Activated naive CD4-positive, alpha-beta T cell treated with anti-CD3 and anti-CD28 coated beads, Interleukin-2, amount 50 U/mL, for 24 hours (primary cell): ENCODE measurements around the gene NDUFS3.

ENCODE experiments used
- H3K27ac Mint-ChIP-seq: one replicate; pipeline ENCODE4 v1.8.0; 2021; ENCODE audit warnings: mild to moderate bottlenecking, mixed read lengths
- H3K27me3 Mint-ChIP-seq: one replicate; pipeline ENCODE4 v1.8.0; 2021; ENCODE audit warnings: mixed read lengths
- H3K36me3 Mint-ChIP-seq: one replicate; pipeline ENCODE4 v1.8.0; 2021; ENCODE audit warnings: mixed read lengths
- H3K4me1 Mint-ChIP-seq: one replicate; pipeline ENCODE4 v1.8.0; 2021; ENCODE audit warnings: mixed read lengths
- H3K4me3 Mint-ChIP-seq: one replicate; pipeline ENCODE4 v1.8.0; 2021; ENCODE audit warnings: mild to moderate bottlenecking, mixed read lengths
- H3K9me3 Mint-ChIP-seq: one replicate; pipeline ENCODE4 v1.8.0; 2021; ENCODE audit warnings: mixed read lengths

NDUFS3 gene

DNA sequence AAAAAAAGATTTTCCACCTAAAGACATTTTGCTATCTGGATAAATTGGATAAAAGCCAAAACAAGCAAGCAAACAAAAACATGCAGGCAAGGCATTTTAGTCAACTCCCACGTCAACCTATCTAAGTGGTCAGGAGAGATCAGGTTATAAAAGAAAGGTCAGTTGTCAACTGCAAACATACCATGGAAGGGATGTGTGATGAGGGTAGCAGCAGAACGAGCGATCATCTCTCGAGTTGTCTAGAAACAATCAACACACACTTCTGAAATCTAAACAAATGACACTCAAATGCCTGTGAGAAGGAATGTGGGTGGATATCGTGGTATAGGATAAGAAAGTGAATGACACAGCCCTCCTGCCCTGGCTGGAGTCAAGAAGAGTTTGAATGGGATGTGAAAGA is 52.6 kb downstream of the NDUFS3 start:
- H3K36me3 Mint-ChIP-seq, result peaks cover 14% of the 10 kb centered on the region
- H3K9me3 Mint-ChIP-seq, result no peaks in the 10 kb centered on the region
- H3K4me3 Mint-ChIP-seq, result no peak overlapping the region
- peak overlapping the region; percentile 52 for H3K27ac Mint-ChIP-seq
- no peaks in the 10 kb centered on the region for H3K27me3 Mint-ChIP-seq
- no peaks in the 10 kb centered on the region for H3K4me1 Mint-ChIP-seq
